ENCODE results near the gene ADRA2A.

- no peak for TF ChIP-seq CTCF (IDR thresholded peaks at IDR 0.05)
- TF ChIP-seq POLR2A (IDR thresholded peaks at IDR 0.05) = no peak
Measured at GRCh38 chr10:111084366-111085255, 7.8 kb downstream of the ADRA2A start.

Data from vagina (tissue), 2 donors.